SKM-1 treated with dmso at 0.1 percent for 144 hours (cell line): ENCODE results near the gene SLC25A38.
A peak's percentile ranks its signal among the peaks of the same experiment; 100 is the strongest.
"Not testable (repeated sequence)": the region's sequence is repeated elsewhere in the genome, so short reads cannot be mapped to it uniquely, and the experiment has no call there.

Experiments
- DNase-seq: peaks from one replicate; lab custom pipeline; 2025; ENCODE audit not compliant: unreplicated experiment; lab: John Stamatoyannopoulos, UW

SLC25A38 gene

GRCh38 chr3:39383045-39383880, at the start of gene SLC25A38:
TSS of gene SLC25A38 (plus strand) at chr3:39383370. CDS start at chr3:39383725, 355 bp downstream.
- no peak for DNase-seq

GRCh38 chr3:39333607-39334006, 49.6 kb upstream of the SLC25A38 start:
- DNase-seq, result no peak

- DNase-seq, result no peak
Observed at GRCh38 chr3:39334205-39334604, 49.0 kb upstream of the SLC25A38 start.

- no peak for DNase-seq
Observed at GRCh38 chr3:39338201-39338600, 45.0 kb upstream of the SLC25A38 start.

GRCh38 chr3:39339086-39339485, 44.1 kb upstream of the SLC25A38 start:
- DNase-seq, result no peak

GRCh38 chr3:39343076-39343717, 40.0 kb upstream of the SLC25A38 start:
- no peak for DNase-seq

- DNase-seq, result no peak
Observed at GRCh38 chr3:39343760-39344159, 39.4 kb upstream of the SLC25A38 start.

GRCh38 chr3:39344746-39345344, 38.3 kb upstream of the SLC25A38 start:
- DNase-seq, result no peak

- DNase-seq, result no peak
Observed at GRCh38 chr3:39346785-39347585, 36.2 kb upstream of the SLC25A38 start.

GRCh38 chr3:39347586-39347876, 35.6 kb upstream of the SLC25A38 start:
- no peak for DNase-seq

GRCh38 chr3:39349080-39349479, 34.1 kb upstream of the SLC25A38 start:
- DNase-seq, result no peak

GRCh38 chr3:39350714-39351113, 32.5 kb upstream of the SLC25A38 start:
- no peak for DNase-seq

- not testable (repeated sequence) for DNase-seq
Observed at GRCh38 chr3:39351134-39351533, 32.0 kb upstream of the SLC25A38 start.

GRCh38 chr3:39353168-39353927, 29.8 kb upstream of the SLC25A38 start:
- DNase-seq, result not testable (repeated sequence)

- DNase-seq, result no peak
Observed at GRCh38 chr3:39358333-39358732, 24.8 kb upstream of the SLC25A38 start.

- DNase-seq, result peak; percentile 19
Observed at GRCh38 chr3:39361252-39361927, 21.8 kb upstream of the SLC25A38 start.

- DNase-seq, result no peak
Observed at GRCh38 chr3:39362192-39362591, 21.0 kb upstream of the SLC25A38 start.

- no peak for DNase-seq
Observed at GRCh38 chr3:39362812-39363211, 20.4 kb upstream of the SLC25A38 start.

- DNase-seq, result not testable (repeated sequence)
Observed at GRCh38 chr3:39370450-39370849, 12.7 kb upstream of the SLC25A38 start.

GRCh38 chr3:39372833-39373232, 10.3 kb upstream of the SLC25A38 start:
- DNase-seq, result no peak
